Hematopoietic multipotent progenitor cell treated with erythropoietin and hydrocortisone succinate and interleukin-3 and kit ligand, for 15 days (in vitro differentiated cells): ENCODE measurements around the gene FAM107B.
"Not testable (repeated sequence)": the region's sequence is repeated elsewhere in the genome, so short reads cannot be mapped to it uniquely, and the experiment has no call there.

Experiments
- DNase-seq: peaks from one replicate; pipeline ENCODE4 v3.0.0-alpha.2; 2015; ENCODE audit warnings: low spot score

The FAM107B gene

GRCh38 chr10:14692344-14693076 is 82.2 kb downstream of the FAM107B start:
- DNase-seq, result no peak

DNA sequence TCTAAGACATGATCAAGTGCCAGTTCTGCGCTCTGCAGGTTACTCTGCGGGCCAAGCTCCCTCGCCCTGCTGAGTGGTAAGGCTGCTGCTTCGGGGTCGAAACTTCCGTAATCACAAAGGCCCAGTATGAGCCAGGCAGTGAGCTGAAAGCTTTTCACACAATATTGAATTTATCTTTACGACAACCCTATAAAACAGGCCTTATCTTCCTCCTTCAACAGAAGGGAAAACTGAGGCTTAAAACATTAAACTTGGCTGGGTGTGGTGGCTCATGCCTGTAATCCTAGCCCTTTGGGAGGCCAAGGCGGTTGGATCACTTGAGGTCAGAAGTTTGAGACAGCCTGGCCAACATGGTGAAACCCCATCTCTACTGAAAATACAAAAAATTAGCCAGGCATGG is 83.3 kb downstream of the FAM107B start:
- no peak for DNase-seq

DNA sequence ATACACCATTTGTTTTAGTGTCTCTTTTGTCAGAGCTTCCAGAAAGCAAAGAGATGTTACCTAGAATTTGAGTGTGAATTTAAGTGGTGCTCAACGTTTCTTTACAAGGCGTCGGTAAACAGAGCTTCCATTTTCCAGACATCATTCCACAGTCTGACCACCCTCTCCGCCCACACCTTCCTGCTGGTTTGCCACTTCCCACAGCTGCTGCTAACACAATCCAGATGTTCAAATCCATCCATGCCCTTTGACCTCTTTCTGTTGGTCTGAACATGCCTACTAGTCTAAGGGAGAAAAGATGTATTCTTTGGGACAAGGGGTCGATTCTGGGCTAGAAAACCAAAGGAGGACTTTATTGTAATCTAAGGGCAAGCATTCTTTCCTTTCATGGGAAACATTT is 86.1 kb downstream of the FAM107B start:
- DNase-seq, result no peak

- DNase-seq, result not testable (repeated sequence)
Measured at GRCh38 chr10:14688189-14688588, 86.5 kb downstream of the FAM107B start.

DNA sequence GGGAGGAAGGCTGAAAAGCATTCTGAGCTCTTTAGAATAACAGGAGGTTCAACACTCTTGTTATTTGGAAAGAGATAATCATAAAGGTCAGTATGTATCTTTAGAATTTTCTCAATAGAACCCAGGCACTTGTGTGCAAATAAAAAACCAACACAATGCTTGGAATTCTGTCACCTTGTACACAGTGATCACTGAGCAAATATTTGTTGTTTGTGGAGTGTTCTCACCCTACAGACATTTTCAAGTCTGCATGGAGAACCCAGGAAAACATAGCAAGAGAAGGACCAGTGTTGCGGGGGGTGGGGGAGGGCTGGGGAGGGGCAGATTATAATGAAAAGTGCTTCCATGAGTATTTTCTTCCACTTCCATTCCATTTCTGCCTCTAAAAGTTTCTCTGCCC is 87.4 kb downstream of the FAM107B start:
- no peak for DNase-seq

DNA sequence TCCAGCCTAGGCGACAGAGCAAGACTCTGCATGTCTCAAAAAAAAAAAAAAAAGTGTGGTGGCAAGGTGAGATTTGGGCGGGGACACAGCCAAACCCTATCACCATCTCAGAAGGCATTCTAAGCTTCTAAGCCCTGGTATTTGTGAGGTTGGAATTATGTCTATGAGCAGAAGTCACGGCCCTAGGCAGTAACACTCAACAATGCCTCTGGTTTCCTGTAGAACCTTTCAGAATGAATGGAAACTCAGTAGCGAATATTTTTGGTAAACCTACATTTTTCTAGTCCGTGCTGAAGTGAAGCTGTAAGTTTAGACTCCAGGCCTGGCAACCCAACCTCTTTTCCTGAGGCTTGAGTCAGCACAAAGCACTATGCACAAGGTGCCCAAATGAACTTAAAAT is 88.3 kb downstream of the FAM107B start:
- DNase-seq, result no peak

DNA sequence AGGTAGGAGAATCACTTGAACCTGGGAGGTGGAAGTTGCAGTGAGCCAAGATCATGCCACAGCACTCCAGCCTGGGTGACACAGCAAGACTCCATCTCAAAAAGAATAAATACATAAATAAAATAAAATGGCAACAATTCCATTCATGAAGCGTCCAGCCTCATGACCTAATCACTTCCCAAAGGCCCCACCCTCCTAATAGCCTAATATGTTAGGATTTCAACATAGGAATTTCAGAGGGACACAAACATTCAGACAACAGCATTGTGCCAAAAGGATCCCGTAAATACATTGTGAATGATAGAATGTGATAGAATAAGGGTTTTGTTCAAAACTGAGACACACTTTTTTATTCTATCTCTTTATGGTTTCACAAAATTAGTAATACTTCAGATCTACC is 90.3 kb downstream of the FAM107B start:
- DNase-seq, result no peak

DNA sequence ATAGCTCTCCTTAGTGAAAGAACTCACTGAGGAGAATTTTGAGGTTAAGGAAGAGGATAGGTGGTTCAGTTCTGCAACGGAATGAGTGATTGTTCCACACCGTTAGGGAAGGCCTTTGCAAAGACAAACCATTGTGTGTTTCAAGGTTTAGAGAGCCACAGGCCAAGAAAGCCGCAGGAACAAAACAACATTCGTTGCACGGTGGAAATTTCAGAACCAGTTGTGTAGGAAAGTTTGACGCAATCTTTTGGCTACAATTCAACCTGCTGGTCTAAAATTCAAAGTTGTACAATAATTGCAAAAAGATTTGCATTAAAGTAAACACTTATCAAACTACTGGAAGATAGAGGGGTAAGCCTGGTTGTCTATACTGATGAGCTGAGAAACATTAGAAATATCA is 91.4 kb downstream of the FAM107B start:
- DNase-seq, result no peak

- no peak for DNase-seq
Measured at GRCh38 chr10:14681802-14682201, 92.9 kb downstream of the FAM107B start.

GRCh38 chr10:14681305-14681704 is 93.4 kb downstream of the FAM107B start:
- DNase-seq, result no peak

DNA sequence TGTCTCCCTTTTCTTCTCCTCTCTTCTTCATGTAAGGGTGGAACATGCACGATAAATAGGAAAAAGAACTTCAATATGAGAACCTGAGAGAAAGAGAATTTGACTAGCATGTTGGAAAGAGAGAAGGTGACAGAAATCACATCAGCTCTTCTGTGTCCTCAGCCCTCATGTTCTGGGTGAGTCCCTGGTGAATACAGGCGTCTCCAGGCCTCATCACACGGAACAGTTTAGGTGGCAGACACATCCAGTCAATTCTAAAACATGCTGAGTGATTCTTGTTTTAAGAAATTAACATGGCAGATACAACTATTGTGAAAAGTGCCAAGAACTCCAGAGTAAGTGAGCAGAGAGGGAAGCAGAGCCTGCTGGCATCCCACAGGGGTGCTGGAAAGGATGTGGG is 96.1 kb downstream of the FAM107B start:
- no peak for DNase-seq

GRCh38 chr10:14676732-14677131 is 98.0 kb downstream of the FAM107B start:
- DNase-seq, result no peak

GRCh38 chr10:14674376-14675050 is 100.2 kb downstream of the FAM107B start:
- no peak for DNase-seq

DNA sequence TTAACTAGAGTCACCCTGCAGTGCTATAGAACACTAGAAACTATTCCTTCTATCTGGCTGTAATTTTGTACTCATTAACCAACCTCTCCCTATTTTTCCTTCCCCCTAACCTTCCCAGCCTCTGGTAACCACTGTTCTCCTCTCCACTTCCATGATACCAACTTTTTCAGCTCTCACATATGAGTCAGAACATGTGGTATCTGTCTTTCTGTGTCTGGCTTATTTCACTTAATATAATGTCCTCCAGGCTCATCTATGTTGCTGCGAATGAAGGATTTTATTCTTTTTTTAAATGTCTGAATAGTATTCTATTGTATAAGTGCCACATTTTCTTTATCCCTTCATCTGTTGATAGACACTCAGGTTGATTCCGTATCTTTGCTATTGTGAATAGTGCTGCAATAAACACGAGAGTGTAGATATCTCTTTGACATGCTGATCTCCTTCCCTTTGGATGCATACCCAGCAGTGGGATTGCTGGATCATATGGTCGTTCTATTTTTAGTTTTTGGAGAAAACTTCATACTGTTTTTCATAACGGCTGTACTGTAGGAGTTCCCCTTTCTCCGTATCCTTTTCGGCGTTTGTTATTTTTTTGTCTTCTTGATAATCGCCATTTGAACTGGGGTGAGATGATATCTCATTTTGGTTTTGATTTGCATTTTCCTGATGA is 101.4 kb downstream of the FAM107B start:
- DNase-seq, result no peak

GRCh38 chr10:14671386-14671831 is 103.3 kb downstream of the FAM107B start:
- DNase-seq, result no peak

DNA sequence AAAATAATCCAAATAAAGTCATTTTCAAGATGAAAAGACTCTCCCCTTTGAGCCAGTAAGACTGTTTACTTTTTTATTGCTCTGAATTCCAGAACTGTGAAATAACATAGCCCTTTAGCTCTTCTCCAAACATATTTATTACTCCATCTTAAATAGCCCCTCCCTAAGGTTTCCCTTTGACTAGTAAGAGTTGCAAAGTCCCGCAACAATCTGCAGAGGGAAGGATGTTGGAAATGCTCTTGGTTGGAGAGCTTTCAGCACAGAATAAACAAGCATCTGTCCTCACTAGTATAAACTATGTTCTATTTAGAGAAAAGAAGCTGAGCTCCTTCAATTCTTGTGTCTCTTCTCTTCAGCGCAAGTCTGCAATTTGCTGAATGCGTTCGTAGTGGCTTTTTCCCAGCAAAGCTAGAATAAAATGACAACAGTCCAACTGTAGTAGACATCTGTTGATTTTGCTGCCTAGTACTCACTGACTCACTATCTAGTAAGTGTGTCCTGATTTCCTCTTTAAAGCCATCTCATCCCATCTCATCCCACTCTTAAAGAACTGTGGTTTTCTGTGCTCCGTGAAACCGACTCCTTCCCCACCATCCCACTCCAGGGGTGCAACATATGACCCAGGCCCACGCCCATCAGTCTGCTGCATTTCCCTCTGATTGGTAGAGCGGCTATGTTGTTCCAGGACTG is 104.0 kb downstream of the FAM107B start:
- no peak for DNase-seq

- DNase-seq, result no peak
Measured at GRCh38 chr10:14669576-14669975, 105.1 kb downstream of the FAM107B start.

DNA sequence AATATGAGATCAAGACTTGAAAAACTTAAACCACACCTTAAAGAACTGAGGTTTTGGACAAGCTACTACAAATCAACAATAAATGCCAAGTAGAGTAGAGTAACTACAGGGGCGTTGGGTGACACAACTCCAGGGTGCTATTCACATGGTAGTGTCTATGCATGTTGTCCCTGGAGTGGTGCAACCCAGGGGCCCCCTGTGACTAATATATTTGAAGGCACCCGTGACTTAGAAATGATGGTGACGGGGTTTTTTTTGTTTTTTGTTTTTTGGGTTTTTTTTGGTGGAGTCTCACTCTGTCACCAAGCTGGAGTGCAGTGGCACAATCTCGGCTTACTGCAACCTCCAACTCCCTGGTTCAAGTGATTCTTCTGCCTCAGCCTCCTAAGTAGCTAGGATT is 106.9 kb downstream of the FAM107B start:
- no peak for DNase-seq

GRCh38 chr10:14667280-14667679 is 107.4 kb downstream of the FAM107B start:
- DNase-seq, result no peak

- DNase-seq, result no peak
Measured at GRCh38 chr10:14665865-14666857, 108.5 kb downstream of the FAM107B start.

DNA sequence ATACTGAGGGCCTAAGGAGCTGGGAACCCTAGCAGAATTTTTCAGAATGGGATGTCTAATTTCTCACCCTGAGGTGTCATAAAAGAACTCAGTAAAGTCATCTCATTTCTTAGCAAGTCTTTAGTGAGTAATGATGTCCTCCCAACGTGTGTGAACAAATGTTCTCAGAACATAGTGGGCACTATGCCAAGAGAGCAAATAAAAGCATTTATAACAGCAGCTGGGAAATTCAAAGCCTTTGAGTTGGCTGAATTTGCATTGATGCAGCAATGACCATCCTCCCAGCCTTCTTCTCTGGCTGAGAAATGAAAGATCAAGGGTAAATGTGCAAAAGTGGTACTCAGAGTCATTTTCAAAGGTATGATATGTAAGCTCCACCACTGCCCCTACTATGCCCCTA is 109.4 kb downstream of the FAM107B start:
- DNase-seq, result no peak
